HG03280 (cell line): ENCODE measurements around the gene UNC5C.
A peak's percentile ranks its signal among the peaks of the same experiment; 100 is the strongest.

Source experiments
- ATAC-seq: cut with Tn5 transposase; IDR thresholded peaks from one replicate; pipeline ENCODE4 v1.9.1; 2021; ENCODE audit warnings: mild to moderate bottlenecking, moderate library complexity; ENCODE audit not compliant: unreplicated experiment

The UNC5C gene

DNA sequence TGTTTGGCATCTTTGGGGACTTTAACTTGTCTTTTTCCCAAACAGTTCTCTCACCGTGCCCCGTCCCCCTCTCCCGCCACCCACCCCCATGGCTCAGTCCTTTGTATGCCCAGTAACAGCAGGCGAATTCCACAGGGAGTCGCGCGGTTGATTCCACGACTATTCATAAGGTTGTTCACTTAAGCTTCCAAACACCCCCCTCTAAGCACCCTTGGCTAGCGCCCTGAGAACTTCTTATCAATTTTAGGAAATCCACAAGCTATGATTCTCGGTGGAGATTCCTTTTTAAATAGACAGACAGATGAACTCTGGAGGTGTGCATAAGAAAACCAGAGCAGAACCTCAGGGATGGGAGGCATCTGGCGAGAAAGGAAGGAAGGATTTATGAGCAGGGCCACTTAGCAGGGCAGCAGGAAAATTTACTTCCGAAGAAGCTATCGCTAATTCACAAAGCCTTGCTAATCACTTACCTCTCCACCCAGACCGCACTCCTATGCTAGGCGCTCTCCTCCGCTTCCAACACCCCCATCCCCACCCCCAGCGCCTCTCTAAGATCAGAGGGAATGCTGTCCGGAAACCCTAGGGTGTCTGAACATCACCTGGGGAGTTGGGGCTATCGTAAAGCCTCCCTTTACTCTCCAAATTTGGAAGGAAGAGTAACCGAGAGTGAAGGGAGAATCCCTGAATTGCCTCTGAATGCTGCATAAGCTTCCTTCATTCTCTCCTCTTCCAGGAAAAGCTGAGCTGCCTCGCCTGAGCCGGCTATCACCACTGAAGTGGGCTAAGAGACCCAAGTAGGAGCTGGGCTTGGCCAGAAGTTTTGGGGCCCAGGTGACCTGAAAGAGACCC, 1.7 kb downstream of the UNC5C start:
- ATAC-seq: no peak

DNA sequence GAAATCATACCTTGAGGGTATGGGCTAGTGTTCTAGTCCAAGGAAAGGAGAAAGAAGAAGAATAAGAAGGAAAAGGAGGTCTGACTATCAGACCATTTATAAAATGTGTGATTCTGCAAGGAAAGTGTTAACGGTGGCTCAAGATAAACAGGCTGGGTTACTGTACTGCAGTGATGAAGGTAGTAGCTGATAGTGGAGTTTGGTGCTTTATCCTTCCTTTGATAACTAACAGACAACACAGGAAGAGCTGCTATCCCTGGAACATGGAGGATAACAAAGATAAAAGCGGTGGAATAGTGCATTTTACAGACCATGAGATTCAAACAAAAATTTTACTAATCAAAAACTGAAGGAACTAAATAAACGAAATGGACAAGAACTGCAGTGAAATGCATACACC, 2.6 kb downstream of the UNC5C start:
- ATAC-seq: no peak

DNA sequence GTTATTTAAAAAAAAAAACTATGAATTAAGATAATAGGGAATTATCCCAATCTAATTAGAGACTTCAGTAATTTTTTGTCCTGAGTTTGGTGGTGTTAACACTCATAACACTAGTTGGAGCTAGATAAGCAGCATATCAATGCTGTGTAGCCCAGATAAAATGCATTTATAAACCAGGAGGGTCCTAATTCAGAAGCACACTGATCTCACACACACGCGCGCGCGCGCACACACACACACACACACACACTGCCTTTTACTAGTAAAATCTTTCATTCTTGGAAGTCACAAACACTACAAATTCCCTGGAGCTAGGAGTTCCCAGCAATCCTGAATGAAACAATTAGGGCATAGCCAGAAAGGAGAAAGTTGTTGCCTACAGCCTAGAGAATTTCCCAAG, 3.2 kb downstream of the UNC5C start:
- ATAC-seq: no peak

DNA sequence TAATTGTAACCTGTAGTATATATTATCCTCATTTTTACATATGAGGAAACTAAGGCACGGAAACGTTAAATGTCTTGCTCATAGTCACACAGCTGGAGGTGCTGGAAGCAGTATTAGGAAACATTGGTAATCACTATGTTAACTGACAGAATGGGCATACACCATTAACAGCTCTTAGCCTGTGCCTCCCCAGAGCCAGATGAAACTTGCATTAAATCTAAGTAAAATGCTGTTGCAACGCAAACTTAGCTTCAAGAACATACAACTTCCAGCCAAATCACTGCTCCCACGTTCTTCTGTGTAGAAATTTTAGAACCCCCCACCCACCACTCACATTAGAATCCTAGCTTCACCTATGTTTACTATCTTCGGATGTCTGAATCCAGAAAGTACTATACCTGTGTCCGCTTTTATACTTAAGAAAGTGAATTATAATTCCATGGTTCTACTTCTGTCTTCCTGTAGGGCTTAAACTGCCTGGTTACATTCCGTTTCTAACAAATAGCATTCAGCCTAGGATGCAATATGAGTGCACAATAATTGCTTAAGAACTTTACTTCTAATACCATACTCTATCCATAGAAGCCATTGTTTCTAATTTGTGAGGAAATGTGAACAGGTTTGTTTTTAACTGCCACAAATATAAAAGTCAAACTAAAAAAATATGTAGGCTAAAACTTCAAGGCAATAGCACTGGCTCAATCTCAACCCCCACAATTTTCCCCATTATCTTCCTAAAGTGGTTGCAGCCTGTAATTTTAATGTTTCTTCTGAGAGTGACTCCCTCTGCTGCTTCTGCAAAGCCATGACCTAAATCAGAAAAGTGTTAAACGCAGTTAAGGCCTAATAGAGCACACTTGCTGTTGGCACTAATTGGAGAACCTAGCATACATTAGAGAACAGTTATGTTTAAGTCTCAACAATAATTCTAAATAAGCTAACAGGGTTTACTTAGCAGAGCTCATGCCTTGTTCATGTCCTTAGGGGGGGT, 4.4 kb downstream of the UNC5C start:
- no peak for ATAC-seq

DNA sequence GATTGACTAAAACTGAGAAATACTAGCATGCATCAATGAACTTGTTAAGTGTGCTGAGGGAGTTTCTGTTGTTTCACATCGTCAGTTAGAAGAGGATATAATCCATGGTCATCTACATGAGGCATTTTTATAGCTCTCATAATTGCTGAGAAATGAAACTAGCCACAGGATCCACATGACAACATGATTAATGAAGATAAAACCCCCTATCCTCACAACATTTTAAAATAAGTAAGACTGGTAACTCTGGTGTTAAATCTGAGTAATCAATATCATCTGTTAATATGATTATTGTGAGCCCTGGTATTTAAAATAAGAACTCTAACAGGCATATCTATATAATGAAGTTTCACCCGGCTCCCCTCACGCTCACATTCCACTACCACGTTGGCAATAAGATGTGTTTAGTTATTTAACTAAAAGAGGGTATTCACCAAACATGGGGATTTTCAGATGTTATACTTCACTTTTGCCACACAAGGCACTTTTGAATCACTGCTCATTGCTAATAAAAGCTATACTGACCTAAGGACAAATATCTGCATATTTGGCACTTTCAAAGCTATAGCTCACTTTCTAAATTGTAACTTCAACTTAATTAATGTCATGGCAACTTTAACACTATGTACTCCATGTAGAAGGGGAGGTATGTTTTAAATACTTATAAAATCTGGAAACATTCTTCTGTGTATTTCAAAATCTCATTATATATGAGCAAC, 6.7 kb downstream of the UNC5C start:
- ATAC-seq: peak; percentile 72

DNA sequence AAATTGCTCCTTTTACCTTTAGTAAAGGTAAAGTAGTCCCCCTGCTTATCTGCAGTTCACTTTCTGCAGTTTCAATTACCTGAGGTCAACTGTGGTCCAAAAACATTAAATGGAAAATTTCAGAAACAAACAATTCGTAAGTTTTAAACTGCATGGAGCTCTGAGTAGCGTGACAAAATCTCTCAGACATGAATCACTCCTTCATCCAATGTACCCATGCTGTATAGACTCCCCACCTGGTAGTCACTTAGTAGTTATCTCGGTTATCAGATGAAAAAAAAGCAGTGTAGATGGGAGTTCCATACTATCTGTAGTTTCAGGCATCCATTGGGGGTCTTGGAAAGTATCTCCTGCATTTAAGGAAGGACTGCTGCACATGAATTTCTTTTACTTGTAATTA, 7.7 kb downstream of the UNC5C start:
- no peak for ATAC-seq

DNA sequence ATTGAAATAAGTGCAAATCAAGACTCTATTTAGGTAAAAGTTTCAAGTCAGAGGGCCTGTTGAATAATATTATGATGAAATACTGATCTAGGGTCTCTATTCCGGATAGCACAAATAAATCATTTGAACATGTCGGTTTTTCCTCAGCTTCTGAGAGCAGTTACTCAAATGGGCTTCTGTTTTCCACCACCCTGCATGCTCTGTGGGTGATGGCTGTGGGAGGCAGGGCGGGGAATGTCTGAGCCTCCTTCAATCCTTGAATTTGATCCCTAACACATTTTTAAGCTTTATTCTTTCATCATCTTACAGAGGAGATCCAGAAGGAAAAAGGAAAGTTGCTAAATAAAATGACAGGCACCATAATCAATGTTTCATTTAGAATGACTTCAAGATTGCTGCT, 8.5 kb downstream of the UNC5C start:
- no peak for ATAC-seq

DNA sequence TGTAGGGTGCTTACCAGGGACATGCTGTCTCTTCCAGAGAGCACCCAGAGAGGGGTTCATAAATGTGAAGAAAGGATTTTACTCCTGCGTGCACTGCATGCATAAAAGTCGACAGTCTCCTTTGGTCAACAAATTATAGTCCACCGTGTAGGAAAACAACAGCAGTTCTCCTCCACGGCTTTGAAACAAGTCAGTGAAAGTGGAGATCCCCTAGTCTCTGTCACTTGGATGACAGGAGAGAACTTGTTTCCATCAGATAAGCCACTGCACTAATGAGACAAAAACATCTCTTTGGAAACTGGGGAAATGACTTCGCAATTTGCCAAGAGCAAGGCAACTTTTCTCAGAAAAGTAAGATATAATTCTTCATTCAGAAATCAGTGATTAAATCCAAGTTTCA, 9.7 kb downstream of the UNC5C start:
- ATAC-seq: no peak

DNA sequence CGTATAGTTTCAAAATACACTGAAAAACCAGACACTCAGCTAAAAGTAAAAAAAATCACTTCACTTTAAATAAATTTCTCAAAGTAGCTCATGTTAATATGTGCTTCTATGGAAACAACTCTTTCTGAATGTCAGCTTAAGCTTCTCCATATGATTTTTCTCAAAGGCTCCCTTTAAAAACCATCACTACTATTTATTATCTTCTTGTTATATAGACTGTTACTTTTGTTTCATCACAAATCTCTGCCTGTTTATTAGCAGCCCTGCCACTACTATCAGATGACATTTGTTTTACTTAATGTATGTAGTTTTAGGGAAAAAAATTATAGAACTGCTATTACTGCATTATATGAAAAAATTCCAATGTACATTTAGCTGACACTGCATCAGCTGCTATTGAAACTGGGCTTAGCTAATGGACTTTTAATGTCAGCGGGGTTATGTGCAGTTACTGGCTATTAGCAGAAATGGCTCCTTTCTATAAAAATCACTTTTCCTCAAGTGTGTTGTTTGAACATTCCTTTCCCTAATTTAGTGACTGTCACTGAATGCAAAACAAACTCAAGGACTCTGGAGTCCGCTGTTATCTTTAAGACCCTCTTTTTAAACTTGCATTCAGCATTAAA, 10.8 kb downstream of the UNC5C start:
- ATAC-seq: no peak

DNA sequence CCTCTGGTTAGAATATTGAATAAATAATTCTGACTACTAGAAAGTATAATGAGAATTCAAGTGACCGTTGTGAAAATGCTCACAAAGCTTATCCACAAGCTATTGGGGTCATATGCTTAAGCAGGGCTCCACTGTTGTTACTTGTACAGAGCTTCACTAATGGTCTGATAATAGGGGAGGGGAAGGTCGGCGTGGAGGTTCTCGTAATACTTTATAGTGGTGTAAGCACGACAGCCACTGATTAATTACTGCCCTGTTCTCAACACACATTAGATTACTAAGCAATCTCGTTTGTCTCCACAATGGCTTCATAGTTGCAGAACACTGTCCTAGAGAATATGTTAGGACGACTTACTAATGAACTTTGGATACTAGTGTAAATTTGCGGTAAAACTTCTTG, 11.6 kb downstream of the UNC5C start:
- no peak for ATAC-seq

DNA sequence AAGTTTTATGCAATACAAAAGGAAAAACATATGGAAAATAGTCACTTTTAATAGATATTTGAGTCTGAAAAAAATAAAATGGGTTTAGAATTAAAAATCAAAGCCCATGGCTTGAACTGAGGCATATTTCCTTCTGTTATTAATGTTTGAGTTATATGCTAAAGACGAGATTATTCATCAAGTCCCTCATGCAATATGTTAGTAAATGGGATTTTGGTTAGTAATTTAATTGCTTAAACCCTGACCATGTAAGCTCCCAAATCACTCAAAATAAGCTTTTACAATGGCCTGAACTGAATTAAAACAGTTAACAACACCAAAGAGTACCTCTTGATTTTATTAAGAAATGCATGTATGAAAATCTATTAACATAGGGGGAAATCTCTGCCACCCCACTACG, 12.1 kb downstream of the UNC5C start:
- no peak for ATAC-seq

DNA sequence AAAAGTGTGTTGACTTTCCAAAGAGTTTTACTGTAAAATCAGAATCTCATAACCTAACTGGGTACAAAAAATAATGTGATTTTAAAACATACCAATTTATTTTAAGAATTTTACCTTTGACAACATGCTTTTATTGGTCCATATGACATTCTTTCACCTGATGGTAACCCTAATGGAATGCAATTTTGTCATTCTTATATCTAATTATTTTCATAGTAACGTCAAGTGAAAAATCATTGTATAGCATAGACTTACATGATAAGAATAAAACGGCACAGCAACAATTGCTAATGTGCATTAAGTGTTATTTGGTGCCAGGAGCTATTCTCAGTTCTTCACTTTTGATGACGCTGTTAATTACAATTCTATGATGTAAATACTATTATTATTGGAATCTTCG, 13.6 kb downstream of the UNC5C start:
- no peak for ATAC-seq

DNA sequence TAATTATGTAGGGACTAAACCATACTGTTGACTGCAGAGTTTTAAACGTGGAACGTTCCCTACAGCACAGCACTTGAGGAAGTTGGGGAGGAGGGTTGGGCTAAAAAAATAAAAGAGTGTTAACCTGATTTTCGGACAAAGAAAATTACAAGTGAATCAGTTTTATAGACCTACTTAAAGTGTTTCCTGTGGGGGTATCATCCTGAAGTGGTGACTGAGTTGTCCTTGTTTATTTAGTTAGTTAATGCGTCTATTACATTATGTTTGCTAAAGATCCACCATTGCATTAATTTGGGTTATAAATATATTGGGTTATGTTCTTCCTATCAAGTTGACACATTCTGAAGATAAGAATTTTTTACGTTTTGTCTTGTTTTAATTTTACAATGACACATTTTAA, 14.7 kb downstream of the UNC5C start:
- ATAC-seq: no peak

DNA sequence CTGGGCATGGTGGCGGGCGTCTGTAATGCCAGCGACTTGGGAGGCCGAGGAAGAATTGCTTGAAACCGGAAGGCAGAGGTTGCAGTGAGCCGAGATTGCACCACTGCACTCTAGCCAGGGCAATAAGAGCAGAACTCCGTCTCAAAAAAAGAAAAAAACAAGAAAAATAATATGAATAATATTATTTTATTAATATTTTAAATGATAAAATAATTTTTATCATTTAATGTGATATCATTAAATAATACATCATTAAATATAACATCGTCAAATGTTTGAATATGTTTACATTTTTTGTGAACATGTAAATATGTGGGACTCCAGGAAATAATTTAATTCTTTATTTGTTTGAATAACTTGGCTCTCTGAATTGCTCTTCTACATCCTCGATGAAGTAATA, 15.5 kb downstream of the UNC5C start:
- ATAC-seq: no peak

DNA sequence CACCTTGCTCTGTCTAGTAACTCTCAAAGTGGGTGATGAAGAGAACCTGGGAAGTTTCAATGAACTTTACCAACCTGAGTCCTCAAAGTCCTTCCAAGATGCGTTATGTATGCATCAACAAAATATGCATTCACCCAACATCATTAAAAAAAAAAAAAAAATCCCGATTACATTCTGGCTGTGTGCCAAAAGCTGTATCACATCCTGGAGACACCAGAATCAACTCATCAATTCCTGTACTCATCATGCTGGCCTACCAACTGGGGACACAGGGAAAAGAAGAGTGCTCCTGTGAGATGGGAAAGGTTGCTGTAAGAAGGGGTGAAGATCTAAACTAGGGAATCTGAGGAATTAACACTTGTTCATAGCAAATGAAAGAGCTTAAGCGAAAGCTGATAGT, 16.5 kb downstream of the UNC5C start:
- ATAC-seq: no peak

DNA sequence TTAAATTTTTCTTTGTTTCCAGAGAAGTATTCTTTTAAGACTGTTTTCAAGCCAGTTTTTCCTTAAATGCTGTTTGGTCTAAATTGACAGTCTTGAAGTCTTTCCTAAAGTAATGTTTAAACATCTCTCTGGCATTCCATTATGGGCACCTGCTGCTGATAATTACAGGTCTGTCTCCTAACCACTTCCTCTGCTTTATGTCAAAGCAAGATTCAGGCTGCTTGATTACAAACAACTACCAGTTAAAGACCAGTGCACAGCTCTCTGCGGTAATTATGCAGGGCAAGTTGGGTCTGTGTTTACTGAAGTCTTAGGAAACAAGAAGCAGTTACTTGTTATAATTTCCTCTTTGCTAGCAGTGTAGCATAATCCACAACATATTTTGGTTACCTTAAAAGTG, 17.6 kb downstream of the UNC5C start:
- no peak for ATAC-seq

DNA sequence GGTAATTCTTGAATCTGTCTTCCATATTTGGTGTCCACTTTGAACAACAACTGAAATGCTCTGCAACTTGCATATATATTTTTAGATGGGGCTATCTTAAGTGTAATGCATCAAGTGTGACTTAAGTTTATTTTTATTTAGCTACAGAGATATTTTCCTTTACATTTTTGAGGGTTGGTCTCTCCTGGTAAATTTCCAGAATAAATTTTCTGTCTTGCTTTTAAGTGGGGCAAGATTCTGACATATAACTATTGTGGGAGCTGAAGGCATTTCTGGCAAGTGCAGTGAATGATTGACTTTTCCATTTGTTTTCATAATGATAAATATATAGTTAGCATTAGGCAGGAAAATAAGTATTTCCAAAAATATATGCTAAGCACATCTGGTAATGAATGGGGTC, 18.8 kb downstream of the UNC5C start:
- no peak for ATAC-seq

DNA sequence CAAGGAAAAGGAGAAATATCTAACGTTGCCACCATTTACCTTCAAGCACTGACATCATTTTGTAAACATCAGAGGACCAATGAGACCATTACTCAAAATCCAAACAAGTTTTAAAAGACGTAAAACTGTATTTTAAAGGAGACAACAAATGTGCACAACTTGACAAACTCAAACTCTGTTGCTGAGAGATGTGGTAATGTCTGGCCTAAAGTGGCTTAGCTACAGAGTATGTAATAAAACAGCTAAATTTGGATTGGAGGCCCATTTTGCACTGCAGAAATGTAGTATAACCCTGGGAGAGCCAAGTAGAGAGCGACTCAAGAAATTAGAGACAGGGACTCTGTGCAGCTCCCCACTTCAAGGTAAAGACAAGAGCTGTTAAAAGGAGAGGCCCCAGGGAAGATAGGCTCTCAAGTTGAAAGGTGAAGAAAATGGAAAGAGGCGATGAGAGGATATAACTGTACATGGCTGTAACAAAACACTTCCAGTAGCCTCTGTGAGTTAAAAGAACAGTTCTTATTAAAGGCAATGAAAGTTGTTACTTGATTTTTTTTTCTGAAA, 20.3 kb downstream of the UNC5C start:
- no peak for ATAC-seq

DNA sequence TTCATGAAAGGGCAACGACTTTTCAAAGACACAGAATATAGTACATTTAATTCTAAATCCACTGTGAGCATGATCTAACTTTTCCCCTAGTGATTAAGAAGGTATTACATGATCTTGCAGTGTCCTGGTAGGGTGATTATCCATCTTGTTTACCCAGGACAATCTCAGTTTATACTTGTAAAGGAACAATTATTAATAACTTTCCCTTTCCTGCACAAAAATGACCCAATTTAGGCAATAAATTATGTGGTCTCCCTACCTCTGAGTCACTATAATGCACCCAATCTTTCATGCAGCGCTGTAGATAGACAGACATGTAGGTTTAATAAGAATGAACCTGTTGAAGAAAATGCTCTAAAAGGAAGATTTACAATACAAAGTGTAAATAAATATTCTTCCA, 22.7 kb downstream of the UNC5C start:
- no peak for ATAC-seq

DNA sequence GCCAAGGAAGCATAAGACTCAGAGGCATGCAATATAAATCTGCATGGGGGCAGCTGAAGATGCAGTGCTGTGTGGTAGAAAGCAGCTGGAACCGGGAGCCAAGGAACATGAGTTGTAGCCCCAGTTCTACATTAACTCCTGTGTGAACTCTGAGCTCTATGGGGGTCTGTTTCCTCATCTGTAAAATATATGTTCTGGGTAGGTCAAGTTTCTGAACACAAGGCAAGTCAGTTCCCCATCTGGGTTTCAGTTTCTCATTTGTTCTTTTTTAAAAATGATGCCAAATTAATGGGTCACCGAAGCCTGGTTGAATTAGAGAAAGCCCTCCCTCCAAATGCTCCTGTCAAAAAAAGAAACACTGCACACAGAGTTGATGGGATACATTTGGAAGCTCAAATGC, 24.0 kb downstream of the UNC5C start:
- ATAC-seq: no peak

DNA sequence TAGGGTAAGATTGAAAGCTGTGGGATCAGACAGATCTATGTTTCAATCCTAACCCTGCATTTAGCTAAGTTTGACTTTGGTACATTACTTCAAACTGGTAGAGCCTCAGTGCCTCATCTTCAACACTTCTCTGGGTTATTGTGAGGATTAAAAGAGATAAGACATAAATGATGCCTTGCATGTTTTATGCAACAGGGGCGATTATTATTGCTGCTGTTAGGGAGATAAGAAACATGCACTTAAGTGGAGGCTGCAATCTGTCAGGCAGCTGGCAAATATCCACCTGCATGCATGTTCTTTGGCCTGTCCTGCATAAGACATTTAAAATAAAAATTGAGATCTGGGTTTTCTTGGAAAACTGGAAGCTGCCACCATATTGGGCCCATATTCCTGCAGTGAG, 24.6 kb downstream of the UNC5C start:
- ATAC-seq: no peak
